DMS79 (cell line): ENCODE measurements around the gene CDC7.
"Not testable (repeated sequence)": the region's sequence is repeated elsewhere in the genome, so short reads cannot be mapped to it uniquely, and the experiment has no call there.

Experiments
- DNase-seq: peaks from one replicate; lab custom pipeline; 2025; lab: John Stamatoyannopoulos, UW

Gene CDC7

DNA sequence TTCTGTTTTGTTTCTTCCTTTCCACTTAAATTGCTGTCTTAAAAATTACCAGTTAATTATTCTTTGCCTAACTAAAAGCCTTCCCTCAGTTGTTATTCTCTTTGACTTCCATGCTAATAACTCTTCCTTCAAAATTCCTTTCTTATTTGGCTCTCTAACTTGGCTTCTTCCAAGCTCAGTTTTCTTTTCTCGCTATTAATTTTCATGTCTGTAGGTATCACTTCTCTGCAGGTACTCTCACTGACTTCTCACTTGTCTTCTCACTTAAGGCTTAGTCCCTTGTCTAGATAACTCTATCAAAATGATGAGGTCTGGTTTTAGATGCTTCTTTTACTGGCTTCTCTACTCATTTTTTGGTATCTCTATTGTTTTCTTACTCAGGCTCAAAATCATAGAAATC, 10.1 kb downstream of the CDC7 start:
- DNase-seq, result no peak

DNA sequence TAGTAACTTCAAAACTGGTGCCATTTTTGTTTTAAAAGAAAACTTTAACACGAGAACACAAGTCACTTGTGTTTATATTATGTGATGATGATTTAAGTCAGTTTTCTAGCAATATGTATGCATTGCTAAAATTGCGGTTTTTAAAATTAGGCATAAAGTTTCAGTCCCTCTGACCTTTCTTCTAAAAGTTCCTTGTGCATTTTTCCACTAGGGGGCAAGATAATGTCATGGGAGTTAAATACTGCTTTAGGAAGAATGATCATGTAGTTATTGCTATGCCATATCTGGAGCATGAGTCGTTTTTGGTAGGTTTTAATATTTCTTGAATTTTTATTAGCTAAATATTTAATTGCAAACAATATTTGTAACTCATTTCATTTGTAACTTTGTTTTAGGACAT, 10.7 kb downstream of the CDC7 start:
- no peak for DNase-seq

DNA sequence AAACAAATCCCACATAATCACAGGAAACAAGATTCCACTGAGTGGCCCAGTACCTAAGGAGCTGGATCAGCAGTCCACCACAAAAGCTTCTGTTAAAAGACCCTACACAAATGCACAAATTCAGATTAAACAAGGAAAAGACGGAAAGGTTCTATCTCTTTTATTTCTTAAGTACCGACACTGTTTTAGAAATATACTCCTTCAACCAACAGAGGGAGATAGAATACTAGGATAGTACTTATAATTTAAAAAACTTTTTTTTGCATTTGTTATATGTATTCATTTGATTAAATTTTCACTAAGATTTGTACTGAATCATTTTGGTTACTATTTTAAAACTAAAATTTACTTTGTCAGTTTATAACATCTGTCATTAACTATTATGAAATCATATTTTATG, 12.5 kb downstream of the CDC7 start:
- DNase-seq, result no peak

DNA sequence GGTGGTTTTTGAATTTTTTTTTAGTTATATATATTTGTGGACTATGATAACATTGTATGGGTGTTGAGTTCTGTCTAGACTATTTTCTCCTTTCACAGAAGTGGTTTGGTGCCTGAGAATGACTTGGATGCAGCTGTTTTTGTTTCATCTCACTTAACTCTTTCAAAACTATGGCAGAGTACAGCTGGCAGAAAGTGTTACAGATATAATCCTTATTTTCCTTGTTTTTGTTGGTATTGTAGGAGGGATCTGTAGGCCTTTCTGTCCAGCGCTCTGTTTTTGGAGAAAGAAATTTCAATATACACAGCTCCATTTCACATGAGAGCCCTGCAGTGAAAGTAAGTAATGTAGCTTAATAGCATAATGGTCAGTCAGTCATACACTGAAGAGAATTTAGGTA, 13.1 kb downstream of the CDC7 start:
- no peak for DNase-seq

DNA sequence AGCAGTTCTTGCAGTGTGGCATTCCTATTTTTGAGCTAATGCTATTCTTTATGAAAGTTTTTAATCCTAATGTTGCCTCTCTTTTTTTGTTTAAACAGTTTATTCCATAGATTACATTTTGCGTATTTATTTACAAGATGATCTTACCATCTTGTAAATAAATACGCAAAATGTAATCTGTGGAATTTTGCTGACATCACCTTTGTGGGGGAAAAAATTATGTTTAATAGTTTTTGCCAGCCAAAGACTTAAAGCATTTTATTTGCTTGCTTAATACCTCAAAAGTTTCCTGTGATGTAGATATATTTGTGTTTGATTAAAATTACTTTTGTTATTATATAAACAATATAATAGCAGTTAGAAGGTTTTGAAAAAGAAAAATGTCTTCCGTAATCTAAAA, 15.3 kb downstream of the CDC7 start:
- DNase-seq, result no peak

DNA sequence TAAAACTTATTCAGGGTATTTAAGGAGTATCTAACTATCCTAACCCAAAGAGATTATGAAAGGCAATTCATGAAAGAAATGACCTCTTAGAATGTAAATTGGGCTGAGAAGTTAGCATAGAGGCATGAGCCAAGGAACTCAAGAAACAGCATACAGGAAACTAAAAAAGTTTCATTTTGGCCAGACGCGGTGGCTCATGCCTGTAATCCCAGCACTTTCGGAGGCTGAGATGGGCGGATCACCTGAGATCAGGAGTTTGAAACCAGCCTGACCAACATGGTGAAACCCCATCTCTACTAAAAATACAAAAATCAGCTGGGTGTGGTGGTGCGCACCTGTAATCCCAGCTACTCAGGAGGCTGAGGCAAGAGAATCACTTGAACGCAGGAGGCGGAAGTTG, 16.0 kb downstream of the CDC7 start:
- not testable (repeated sequence) for DNase-seq

DNA sequence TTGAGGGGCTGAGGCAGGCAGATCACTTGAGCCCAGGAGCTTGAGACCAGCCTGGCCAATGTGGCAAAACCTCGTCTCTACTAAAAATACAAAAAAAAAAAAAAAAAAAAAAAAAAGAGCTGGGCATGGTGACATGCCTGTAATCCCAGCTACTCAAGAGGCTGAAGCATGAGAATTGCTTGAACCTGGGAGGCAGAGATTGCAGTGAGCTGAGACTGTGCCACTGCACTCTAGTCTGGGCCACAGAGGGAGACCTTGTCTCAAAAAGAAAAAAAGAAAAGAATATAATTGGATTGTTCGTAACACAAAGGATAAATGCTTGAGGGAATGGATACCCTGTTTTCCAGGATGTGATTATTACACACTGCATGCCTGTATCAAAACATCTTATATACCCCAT, 18.5 kb downstream of the CDC7 start:
- DNase-seq, result not testable (repeated sequence)

DNA sequence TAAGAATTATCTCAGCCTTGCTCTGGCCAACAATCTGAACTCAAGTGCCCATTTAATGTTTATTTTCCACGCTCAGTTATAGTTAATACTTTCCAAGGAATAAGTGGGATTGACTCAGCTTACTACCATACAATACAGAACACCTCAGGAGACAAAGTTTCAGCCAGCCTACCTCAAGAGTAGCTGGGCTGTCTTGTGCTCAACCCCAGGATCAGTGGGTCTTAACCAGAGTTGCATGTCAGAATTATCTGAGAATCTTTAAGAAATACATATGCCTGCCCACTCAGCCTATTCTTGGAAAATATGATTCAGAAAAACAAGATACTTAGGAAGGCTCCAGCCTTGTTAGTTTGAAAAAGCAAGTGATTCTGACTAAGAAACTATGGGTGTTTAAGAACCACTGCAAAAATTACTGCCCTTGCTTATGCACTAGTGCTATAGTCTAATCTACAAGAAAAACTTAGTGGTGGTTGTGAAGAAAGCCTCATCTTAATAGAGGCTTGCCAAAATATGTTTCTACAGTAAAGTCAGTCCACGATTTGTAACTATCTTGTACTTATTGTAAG, 20.4 kb downstream of the CDC7 start:
- DNase-seq, result no peak

DNA sequence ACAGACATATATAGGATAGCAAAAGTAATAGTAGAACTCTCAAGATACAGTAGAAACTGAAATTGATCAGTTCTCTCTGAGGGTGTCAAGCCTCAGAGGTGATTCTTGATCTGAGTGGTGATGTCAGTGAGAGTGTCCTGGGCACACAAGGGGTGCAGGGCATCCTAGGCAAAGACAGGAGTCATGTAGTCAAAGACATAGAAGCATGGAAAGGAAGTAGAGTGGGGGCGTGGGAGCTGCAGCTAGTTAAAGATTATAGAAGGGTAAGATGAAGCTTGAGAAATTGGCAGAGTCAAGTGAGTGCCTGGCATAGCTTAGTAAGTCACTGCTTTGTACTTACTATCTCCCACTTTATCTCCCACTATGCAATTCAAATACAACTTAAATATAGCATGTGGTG, 22.8 kb downstream of the CDC7 start:
- DNase-seq, result no peak

DNA sequence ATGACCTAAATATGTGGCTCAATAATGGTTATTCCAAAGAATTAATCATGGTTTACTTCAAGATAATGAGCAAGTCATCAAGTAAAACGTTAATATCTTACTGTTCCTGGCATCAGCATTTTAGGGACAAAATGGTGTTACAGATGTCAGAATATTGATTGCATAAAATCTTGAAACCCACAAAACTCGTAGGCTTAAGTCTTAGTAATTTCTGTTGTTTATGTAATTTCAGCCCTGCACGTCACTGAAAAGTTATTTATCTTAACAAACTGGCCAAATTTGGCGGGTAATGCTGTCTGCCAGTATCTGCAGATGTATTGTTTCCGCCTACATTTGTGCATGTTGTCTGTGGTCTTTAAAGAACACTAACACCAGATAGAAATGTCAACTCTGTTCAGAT, 25.8 kb downstream of the CDC7 start:
- no peak for DNase-seq

DNA sequence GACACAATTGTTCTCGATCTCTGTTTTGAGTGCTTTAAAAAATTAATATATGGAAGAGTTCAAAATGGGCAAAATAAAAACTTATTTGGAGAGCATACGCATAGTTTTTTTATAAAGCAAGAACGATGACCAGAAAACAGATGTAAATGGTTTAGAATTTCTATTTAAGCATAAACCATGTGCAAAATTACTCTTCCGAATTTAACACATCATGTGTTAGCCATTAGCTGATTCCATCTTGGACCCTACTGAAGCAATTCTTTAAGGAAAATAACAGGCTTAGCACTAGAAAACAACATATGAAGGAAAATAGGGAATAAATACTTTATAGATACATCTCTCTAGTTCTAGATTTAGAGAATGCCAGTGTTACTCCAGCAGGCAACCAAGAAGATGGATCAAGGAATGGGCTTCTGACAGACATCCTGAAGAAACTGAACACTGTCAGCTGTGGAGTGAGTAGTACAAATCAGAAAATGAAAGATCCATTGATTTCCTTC, 26.7 kb downstream of the CDC7 start:
- no peak for DNase-seq

DNA sequence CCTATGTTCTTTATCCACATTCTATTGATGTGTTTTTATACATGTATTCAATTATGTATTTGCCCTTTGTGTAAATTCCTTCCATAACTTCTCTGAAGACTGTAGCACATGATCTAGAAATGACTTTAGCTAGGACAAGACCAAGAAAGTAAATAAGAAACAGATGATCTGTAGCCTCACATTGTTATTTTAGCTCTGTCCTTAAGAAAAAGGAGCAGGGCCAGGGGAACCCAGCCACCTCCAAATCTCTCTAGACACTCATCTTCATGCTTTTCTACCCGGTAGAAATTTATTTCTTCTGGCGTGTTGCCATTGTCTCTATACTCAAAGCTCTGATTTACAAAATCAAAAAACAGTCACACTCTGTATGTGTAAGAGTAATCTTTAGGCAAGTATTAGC, 27.1 kb downstream of the CDC7 start:
- no peak for DNase-seq

DNA sequence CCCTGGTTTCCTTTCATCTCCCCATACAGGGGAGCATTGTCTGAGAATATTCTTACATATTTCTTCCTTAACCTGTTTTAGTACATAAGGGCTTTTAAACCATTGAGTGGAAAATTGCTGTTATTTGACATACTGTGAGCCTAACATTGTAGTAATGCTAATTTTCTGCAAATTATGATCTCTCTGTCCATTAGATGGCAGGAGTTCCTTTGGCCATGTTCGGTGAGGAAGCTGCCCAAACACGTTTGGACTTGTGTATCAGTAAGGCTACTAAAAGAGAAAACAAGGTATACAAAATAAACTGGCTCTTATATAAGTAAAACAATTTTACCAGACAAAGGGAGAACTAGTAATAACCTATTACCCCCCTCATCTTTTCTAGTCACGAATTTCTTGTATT, 29.2 kb downstream of the CDC7 start:
- no peak for DNase-seq

DNA sequence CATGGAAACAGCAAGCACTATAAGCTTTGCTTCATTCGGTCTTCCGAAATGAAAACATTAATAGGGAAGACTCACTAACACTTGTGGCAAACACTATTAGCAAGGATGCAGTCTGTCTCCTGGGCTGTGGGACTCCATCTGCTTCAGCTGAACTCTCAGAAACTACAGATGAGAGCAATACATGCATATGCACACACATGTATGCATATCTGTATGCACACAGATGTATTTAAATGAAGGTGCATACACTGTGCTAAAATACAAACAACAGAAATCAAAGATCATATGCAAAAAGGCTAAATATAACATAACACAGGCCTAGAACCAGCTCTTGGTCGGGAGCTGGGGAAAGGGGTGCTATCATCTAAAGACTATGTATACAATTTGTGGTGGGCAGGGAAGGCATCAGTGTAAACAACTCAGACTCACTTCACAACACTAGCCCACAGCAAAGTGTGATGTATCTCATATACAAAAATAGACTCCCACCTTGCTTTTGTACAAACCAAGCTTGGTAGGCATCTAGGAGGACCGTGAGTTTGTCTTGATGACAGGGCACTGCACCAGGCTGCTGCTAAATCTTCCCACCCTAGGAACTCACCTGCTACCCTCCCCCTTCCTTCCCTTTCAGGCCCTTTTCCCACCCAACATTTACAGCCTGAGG, 32.8 kb downstream of the CDC7 start:
- DNase-seq, result no peak

DNA sequence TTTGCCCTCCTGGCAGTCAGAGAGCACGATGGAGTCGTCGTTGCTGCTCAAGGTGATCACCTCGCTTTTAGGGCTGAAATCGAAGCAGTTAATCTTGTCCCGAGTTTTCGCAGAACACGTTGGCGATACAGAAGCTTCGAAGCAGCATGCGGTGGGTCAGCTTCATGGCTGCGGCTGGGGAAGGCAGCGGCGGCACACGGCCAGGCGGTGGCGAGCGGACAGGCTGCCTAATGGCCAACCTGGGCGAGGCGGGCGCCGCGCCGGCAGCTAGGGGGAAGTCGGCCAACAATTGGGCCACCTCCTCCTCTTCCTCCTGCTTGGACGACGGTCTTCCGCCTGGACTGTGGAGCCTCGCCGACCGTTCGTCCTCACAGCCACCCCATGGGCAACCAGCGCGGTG, 34.8 kb downstream of the CDC7 start:
- DNase-seq, result no peak

DNA sequence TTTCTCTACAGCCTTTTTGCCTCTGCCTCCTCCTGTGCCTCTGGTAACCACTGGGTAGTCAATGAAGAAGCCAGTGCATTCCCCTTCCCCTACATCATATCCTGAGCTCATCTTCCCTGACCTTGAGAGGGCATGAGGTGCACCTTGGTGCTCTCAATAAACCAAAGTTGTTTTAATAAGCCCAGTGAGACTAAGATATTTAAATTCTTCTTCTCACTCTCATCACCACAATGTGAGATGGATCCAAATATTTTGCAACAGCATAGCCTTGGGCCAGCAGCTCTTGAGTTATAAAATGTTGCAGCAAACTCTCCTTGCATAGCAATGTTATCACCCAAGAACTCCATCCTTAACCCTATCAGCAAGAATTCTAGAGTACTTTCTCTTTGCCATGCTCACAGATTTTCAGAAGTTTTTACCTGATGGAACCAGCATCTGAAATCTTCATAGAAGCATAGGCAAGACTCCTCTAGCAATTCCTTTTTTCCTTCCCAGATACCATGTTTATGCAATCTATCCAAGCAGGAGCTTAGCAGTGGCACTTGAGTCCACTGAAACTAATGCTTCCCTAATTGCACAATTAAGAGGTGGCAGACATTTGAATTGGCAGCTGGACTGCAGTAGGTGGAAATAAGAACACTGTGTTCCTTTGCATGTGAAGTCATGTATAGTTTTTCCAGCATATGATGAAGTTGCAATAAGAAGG, 36.8 kb downstream of the CDC7 start:
- no peak for DNase-seq

DNA sequence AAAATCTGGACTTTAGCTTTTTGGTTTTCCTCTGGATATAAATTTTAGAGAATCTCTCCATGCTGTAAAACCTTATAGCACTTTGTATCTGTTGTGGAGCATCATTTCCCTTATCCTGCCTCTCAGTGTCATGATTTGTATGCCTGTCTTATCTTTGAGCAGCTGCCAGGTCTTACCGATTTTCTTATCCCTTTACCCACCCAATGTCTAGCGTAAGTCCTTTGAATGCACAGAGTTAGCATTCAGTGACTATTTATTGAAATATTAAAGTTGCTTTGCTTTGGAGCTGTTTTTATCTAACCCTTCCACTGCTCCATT, 37.3 kb downstream of the CDC7 start:
- no peak for DNase-seq

DNA sequence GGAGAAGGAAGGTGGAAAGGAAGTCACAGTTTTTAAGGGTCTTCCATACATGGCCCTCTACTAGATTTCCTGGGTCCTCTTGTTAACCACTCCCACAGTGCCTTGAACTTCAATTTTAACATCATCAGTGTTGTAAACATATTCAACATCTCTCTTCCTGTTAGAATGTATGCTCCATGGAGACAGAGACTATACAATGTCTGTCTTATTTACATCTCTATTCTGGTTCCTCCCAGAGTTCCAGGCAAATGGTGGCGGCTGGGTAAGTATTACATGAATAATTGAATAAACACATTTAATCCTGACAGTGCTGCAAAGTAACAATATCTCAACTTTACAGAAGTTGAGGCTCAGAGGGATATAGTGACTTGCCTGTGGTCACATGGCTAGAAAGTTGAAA, 40.3 kb downstream of the CDC7 start:
- DNase-seq, result no peak

DNA sequence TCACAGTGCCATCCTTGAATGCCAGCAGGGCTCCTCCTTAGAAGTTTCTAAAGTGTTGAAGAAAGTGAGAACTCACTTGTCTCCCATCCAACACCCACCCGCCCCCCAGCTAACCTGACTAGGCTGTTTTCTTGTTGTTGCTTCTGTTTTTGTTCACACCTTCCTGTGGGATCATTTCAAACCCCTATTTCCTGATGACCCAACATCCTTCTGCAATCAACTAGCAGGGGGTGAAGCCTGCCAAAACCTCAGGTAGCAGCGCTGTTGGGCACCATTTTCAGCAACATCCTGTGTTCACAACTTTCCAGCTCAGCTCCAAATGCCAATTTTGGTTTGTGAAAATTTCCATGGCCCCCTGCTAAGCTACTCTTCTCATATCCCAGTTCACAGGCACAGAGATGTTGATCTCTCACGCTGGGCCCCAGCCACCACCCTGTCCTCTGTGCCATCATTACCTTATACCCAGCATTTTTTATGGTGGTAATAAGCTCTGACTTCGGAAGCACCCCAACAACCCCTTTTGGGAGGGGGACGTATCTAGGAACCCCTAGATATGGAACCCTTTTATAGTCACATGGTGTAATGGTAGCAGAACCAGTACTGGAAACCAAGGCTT, 41.4 kb downstream of the CDC7 start:
- no peak for DNase-seq

DNA sequence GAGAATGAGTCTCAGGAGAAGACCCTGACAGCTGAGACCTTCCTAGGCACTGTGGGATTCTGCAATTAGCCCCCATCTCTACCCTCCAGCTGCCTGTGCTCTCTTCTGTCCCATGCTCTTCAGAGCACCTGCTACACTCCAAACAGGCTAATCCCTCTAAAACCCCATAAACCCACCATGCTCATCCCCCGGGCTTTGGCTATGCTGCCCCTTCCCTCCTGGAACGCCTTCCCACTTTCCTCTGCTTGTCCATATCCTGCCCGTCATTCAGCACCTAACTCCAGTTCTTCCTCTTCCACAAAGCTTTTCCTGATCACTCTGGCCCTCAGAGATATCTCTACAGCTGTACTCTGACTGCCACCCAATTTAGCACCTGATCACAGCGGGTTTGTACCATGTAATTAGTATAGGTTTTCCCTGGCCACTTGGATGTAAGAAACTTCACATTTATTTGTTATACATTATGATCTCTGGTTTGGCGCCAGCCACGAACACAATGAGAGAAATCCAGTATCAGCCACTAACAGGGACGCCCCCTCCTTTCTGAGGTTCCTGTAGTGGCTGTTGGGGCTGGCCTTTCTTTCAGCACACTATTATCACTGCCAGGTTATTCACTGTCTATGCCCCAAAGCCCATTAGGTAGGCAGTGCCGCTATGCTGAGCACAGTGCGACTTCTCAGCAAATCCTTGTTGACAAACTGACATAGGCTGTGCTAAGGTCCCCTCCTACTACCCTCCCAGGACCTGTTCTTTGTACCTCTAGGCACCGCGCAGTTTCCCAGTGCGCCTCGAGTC, 45.1 kb downstream of the CDC7 start:
- DNase-seq, result no peak

DNA sequence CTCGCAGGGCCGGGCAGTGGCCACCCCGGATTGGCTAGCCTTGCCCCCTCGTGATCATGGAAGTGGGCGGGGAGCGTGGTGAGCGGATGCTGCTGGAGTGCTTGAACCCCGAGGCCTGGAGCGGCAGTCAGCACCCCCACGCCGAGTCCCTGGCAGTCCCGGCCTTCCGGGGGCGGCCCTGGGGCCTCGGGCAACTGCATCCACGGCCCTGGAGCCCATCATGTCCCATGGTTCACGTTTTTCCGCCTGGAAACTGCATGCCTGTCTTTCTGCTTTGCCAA, 45.6 kb downstream of the CDC7 start:
- DNase-seq, result no peak

DNA sequence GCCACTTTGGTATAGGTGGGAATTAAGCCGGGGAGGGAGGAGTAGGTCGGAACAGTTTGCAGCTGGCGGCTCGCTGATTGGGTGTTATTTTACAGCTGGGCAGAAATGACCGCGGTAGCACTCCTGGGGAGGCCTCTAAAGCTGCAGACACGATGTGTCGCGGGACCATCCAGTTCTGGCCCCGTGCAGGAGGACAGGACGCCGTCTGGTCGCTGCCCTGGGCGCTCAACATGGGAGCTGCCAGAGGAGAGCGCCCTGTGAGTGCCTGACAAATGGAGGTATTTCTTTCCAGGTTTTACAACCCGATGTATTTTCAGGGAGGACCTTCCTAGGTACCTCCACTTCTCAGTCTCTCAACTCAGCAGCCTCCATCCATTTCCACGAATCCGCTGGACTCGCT, 46.2 kb downstream of the CDC7 start:
- DNase-seq, result no peak
